CD4-positive, alpha-beta T cell treated with Interleukin-15 for 1 hour (primary cell): ENCODE measurements around the gene SLC36A1.
A peak's percentile ranks its signal among the peaks of the same experiment; 100 is the strongest.
"Not testable (repeated sequence)": the region's sequence is repeated elsewhere in the genome, so short reads cannot be mapped to it uniquely, and the experiment has no call there.

ENCODE experiments used
- DNase-seq: peaks from one replicate; pipeline ENCODE4 v3.0.0-alpha.2; 2020

SLC36A1 gene

DNA sequence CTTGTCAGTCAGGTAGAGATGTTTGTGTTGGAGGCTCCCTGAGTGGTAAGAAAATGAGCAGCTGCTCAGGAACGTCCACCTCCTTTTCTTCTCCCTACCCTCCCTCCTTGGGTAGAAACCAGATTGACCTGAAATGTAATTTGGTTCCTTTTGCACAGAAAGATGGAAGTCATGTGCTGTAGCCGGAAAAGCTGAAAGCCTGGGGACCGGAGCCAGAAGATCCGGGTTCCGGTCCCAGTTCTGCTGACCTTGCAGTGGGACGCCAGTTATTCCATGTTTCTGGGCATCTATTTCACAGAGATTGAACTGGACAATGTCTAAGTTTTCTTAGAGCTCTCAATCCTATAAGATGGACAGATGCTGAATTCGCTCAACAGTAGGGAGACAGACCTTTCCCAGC lies 40.1 kb downstream of the SLC36A1 start:
- DNase-seq: no peak

DNA sequence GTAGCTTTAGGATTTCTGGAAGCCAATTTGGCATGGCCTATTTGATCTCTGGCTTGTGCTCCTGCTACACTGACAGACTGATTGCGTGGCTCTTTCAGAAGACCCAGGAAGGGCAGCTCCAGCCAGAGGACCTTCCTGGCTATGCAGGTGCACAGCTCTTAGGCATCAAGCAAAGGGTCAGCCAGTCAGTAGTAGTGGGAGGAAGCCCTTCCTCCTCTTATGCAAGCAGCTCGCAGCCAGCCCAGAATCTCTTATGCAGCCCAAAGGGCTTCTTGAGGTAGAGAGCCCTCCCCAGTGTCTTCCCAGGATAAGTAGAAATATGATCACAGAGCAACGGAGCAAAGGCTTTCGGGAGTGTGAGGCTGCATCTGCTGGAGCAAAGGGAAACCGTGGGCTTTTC lies 43.2 kb downstream of the SLC36A1 start:
- DNase-seq: no peak

DNA sequence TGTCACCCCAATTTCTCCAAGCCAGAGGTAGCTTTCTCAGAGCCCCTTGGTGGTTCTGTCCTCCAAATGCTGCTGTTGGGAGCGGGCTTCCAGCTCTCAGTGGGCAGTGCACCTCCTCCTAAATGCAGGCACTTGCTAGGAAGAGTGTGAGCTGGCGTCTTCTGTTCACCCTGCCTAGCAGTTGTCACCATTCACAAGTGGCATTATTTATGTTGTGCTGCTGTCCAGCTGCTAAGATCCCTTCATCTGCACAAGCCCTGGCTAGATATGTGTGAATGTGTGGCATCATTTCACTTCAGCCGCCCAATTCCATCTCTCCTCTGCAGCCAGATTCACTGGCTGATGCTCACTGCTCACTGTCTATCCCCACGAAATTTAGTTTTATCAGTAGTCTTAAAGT lies 43.7 kb downstream of the SLC36A1 start:
- DNase-seq: no peak

DNA sequence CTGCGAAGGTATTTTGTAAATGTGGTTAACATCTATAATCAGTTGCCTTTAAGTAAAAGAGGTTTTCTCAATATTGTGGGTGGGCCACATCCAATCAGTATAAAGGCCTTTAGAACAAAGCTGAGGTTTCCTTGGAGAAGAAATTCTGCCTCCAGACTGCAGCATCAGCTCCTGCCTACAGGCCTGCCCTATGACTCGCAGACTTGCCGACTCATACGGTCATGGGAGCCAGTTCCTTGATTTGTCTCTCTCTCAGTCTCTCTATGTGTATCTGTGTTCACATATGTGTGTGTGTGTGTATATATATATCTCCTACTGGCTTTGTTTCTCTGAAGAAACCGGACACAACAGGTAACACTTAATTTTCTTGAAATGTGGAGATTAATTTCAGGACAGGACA lies 45.3 kb downstream of the SLC36A1 start:
- DNase-seq: no peak

DNA sequence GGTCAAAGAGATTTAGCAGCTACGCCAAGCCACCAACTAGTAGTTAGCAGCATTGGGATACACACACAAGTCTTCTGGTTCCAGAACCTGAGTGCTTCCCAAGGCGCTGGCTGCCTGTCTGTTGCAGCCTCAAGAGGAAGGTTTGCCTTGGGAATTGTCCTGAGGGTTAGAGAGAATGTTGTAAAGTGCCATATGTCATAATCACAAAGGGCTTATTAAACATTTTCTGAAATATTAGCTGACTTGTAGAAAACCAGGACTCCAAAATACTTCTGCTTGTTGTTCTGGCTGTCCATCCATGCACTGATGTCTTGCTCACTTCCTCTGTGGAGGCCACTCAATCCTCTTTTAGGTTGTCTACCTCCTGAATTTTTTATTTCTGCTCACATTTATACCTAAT lies 46.3 kb downstream of the SLC36A1 start:
- no peak for DNase-seq

DNA sequence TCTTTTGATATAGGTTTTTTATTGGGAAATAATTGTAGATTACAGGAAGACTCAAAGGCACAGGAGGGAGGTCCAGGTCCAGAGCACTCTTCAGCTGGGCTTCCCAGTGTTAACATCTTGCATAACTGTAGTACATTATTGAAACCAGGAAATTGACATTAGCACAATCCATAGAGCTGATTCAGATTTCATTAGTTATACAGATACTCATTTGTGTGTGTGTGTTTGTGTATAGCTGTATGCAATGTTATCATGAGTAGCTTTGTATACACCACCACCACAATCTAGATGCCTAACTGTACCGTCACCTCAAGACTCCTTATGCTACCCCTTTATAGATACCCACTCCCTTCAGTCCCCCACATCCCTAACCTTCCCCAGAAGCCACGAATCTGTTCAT lies 47.9 kb downstream of the SLC36A1 start:
- no peak for DNase-seq

DNA sequence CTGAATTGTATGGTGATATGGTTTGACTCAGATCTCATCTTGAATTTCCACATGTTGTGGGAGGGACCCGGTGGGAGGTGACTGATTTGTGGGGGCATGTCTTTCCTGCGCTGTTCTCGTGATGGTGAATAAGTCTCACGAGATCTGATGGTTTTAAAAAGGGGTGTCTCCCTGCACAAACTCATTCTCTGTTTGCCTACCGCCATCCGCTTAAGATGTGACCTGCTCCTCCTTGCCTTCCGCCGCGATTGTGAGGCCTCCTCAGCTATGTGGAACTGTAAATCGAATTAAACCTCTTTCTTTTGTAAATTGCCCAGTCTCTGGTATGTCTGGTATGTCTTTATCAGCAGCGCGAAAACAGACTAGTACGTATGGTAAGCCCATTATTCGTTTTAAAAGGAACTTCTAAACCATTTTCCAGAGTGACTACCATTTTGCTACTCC lies 48.7 kb downstream of the SLC36A1 start:
- DNase-seq: no peak

DNA sequence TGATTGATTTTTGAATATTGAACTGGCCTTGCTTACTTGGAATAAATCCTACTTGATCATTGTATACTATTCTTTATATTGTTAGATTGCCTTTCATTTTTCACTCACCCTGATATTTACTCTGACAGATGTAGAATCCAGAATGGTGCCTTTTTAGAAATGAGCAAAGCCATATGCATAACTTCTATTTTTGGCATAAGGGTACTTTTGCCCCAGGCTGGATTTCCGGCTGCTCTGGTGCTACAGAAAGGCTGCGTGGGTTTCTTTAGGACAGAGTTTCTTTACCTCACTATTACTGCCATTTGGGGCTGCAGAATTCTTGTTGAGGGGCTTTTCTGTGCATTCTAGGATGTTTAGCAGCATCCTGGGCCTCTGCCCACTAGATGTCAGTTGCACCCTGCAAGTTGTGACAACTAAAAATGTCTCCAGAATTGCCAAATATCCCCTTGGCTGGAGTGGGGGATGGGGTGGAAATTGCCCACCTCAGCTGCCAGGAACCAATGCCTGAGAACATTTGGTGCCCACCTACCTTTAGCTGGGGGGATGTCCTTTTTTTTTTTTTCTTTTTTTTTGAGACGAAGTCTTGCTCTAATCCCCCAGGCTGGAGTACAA lies 50.1 kb downstream of the SLC36A1 start:
- DNase-seq: no peak

DNA sequence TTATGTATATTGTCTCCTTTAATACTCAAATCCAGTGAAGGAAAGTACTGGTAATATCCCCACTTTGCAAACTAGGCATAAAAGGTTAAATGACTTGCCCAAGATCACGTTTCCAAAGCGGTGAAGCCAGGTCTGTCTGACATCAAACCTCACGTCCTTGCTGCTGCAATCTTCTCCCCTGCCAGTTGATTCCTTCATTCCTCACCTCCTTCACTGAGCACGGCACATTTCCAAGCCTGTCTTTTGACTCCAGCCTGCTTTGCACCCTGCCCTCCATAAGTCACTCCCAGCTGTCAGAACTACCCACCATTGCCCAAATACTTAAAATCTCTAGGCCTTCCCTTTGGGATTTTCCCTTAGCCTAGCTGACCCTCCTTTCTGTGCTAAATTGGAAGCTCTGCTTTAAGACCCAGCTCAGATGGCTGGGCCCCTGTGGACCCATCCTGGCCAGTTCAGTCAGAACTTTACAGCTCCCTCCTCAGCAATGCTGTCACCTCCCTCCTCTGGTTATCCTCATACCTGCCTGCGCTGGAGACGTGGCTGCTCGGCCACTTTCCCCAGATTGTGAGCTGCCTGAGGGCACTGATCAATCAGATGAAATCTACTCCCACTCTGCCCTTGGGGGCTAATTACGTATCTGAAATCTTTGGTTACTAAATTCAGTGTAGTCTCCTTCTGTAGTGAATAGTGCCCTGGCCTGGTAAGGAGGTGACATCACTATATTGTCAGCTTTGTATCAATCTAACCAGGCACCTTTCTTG lies 51.2 kb downstream of the SLC36A1 start:
- no peak for DNase-seq

DNA sequence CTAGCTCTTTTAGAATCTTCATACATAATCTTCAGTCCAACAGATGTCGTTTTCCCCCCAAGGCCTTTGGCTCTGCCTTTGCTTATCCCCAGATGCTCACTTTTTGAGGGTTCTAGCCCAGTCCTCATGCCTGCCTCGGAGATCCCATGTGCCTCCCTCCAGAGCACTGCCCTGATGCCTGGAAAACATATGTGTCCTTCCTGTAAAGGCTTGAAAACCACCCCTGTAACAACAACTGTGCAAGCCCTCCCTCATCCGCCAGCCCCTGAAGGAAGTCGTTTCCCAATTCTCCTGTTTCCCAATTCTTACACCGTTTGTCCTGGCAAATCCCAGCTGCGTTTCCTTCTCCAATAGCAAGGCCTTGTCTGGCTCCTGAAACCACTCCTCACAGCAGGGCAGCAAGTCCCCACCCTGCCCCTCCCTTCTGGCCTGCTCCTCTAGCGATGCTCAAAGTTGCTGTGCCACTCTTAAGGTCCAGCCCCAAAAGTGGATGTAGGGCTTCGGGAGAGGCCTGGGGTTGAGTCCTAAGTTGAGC lies 52.2 kb downstream of the SLC36A1 start:
- DNase-seq: no peak

DNA sequence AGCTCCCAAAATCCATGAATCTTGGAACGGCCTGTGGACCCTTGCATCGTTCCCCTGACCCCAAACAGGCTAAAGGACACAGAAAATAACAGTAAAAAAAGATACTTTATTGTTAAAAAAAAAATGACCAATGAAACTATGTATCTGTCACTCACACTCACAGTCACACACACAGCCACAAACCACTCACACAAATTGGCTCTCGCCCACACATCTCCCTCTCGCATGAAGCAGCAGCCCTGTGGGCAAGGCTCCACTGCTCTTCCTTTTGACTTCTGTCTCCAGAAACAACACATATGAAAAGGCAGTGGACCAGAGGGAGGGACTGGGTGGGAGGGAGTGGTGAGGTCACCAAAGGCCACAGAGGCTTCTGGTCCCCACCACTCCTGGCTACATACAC lies 56.6 kb downstream of the SLC36A1 start:
- no peak for DNase-seq

DNA sequence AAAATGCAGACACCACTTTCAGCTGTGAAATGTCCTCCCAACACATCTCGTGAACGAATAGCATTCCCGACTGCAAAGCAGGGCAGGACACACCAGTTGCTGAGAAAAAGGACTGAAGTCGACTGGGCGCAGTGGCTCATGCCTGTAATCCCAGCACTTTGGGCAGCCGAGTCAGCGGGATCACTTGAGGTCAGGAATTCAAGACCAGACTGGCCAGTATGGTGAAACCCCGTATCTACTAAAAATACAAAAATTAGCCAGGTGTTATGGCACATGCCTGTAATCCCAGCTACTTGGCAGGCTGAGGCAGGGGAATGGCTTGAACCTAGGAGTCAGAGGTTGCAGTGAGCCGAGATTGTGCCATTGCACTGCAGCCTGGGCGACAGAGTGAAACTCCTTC lies 60.9 kb downstream of the SLC36A1 start:
- DNase-seq: not testable (repeated sequence)

DNA sequence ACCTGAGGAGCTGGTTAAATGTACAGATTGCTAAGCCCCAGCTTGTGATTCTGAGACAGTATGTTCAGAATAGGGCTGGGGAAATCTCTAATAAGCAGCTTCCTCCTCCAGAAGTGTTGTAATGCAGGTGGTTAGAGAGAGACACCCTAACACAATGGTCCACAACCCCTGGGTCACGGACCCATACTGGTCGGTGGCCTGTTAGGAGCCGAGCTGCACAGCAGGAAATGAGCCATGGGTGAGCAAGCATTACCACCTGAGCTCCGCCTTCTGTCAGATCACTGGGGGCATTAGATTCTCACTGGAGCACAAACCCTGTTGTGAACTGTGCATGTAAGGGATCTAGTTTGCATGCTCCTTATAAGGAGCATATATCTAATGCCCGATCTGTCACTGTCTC lies 61.8 kb downstream of the SLC36A1 start:
- DNase-seq: no peak

DNA sequence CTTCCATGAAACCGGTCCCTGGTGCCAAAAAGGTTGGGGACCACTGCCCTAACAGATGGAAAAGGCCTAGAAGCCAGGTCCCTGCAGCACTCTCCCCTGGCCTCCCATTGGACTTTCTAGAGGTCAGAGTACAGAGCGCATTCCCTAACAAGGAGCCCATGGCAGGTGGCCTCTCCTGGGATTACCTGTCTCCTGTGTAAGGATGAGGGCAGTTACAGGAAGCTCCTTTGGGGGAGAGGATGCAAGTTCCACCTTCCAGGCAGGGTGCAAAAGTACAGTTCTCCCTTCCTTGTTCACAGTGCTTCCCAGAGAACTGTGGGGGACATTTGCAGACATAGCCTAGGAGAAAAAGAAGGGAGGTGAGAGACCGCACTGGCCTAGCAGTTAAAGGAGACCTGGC lies 62.4 kb downstream of the SLC36A1 start:
- DNase-seq: no peak

DNA sequence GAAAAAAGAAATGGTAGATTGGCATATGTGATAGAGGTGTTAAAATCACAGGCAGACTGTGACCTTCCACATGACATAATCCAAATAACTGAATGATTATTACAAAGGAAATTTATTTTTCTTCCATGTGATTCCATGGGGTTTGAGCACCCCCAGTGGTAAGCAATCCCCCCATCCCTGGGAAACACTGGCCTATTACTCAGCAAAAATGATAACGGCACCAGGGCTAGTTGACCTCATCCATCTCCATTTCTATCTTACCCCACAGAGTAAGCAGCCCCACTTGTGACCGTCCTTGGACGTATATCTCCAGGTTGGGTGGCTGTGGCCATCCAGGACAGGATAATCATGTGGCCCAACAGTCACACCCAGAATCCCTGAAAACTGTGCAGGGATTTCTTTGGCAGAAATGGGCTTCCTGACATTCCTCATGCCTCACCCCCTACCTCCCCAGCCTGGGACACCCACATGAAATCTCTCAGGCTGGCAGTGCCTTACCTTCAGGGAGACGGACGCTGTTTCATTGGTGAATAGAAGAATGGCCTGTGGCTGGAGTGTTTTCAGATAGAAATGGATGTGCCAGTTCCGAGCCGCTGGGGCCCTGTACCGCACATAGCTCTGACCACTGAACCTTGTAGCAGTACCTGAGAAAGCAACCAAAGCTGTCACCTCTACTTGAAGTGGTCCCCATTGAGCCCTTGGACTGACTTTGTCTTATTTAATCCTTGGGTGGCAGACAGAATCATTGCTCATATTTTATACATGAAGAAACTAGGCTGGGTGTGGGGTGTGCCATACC lies 69.9 kb downstream of the SLC36A1 start:
- DNase-seq: no peak

DNA sequence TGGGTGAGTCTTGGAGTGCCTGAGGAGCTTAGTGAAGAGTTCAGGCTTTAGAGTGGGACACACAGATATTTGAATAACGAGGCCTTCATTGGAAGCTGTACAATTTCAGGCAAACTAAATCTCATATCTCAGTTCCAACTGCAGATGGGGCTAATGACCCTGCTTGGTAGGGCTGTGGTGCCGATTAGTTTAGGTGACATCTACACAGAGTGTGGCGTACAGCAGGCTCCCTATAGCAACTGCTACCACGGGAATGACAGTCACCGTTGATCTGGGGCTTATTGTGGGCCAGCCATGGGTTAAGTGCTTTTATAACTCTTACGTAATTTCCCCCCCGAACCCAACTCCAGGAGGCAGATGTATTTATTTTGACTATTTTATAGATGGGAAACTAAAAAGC lies 72.9 kb downstream of the SLC36A1 start:
- DNase-seq: no peak

DNA sequence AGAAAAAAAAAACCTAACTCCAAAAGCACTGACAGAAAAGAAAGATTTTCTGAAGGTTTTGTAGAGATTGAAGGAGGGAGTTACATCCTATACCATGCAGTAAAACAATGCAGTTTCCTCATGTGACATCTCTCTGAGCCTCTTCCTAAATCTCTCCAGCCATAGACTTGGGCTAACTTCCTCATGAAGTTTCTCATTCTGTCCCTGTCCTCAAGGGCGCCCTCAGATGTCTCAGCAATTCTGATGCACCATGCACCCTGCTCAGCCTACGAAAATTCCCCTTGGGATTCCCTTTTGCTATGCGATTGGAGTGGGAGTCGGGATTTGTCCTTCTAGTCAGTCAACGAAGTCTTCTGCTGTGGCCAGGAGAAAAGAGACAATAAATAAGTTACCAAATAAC lies 74.8 kb downstream of the SLC36A1 start:
- DNase-seq: no peak

DNA sequence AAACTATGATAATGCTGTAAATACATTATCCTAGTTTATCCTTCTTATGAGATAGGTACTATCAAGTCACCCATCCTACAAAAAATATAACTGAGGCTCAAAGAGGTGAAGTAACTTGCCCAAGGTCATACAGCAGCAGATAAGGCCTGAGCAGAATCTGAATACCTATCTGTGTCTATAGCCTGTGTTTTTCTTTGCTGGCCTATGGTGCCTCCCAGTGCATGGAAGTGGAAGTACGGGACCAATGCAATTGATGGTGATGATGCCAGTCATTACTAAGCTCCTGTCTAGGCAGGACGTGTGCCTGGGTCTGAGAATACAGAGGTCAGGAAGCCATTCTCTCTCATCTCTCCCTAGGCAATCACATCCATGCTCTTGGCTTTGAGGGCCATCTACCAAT lies 75.9 kb downstream of the SLC36A1 start:
- peak; percentile 28 for DNase-seq

DNA sequence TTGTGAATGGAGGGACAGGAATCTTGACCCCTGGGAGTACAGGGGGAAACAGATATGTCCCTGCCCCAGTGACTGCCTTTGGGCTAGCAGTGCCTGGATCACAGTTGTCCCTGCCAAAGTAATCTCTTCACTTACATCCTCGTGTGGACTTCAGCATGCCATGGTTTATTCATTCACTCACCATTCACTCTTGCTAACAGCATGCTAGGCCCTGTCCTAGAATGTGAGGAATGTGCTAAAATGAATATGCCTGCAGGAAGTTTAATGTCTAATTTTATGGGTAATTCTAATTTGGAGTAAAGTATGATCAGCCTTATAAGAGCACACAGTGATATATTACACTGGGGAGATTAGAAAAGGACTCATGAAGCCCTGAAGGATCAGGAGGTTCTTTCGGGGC lies 80.8 kb downstream of the SLC36A1 start:
- no peak for DNase-seq

DNA sequence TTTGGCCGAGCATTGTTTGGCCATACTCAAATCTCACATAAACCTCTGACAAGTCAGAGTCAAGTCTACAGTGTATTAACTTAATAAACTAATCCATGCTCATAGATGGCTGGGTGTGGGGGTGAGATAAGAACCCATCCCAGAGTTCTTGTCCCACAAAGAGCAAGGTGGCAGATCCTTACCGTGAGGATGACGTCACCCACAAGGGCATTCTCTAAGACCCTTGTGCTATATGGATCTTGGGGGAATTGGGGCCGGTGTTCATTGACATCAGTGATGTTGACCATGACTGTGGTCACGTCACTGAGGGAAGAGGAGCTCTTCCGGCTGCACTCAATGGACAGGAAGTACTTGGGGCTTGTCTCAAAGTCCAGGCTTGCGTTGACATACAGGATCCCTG lies 81.6 kb downstream of the SLC36A1 start:
- DNase-seq: no peak

DNA sequence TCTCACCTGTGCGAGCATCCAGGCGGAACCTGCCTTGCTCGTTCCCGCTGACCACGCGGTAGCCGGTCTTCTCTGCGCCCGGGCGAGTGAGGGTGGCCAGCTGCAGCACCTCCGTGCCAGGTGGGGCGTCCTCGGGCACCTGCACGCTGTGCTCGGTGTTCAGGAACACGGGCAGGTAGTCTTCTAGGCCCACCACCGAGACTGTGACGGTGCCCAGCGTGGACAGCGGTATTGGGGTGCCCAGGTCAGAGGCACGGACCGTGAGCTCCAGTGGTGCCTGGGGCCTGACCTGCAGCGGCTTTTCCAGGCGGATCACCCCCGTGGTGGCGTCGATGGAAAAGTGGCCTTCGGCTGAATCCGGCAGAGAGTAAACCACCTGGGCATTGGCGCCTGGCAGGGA lies 84.2 kb downstream of the SLC36A1 start:
- no peak for DNase-seq

DNA sequence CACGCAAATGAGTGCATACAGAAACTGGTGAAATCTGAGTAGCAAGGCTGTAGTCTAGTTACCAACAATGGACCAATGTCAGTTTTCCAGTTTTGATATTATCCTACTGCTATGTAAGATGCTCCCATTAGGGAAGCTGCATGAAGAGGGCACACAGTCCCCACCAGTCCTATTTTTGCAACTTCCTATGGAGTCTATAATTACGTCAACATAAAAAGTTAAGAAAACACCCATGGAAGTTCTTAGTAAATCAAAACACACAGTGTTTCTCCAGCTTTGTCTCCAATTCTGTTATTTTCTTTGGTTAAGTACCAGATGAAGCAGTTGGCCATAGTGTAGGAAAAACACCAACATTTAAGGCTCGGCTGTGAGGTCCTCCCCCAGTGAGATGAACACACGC lies 85.0 kb downstream of the SLC36A1 start:
- DNase-seq: no peak

DNA sequence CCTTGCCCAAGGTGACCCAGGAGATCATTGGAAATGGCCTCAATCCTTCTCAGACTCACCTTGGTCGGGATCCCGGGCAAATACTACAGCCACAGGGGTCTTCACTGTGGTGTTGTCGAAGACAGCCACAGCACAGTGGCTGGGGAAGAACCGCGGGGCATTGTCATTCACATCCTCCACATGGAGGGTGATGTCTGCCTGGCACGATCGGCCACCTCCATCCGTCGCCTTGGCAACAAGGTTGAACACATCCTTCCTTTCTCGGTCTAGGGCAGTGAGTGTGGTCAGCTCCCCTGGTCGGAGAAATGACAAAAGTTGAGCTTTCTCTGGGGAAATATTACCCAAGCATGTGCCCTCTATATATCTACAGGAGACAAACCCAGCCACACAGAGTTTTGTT lies 86.9 kb downstream of the SLC36A1 start:
- no peak for DNase-seq

DNA sequence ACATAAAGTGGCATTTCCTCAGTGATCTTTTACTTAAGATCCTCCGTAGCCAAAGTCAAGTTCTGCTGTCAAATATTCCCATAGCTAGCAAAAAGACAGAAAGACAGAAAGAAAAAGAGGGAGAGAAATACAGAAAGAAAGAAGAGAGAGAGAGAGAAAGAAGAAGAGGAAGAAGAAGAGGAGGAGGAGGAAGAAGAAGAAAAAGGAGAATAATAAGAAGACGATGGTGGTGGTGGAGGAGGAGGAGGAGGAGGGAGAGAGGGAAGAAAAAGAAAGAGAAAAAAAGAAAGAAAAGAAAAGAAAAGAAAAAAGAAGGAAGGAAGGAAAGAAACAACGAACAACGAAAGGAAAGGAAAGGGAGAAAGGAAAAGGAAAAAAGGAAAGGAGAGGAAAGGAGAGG lies 89.6 kb downstream of the SLC36A1 start:
- no peak for DNase-seq
